NCI-H187 (cell line): Measurements from ENCODE around the gene FLOT2.
"Not testable (repeated sequence)": the region's sequence is repeated elsewhere in the genome, so short reads cannot be mapped to it uniquely, and the experiment has no call there.

Experiments
- DNase-seq, 2 experiments: peaks; one replicate each; lab custom pipeline; 2025; lab: John Stamatoyannopoulos, UW

Gene FLOT2

DNA sequence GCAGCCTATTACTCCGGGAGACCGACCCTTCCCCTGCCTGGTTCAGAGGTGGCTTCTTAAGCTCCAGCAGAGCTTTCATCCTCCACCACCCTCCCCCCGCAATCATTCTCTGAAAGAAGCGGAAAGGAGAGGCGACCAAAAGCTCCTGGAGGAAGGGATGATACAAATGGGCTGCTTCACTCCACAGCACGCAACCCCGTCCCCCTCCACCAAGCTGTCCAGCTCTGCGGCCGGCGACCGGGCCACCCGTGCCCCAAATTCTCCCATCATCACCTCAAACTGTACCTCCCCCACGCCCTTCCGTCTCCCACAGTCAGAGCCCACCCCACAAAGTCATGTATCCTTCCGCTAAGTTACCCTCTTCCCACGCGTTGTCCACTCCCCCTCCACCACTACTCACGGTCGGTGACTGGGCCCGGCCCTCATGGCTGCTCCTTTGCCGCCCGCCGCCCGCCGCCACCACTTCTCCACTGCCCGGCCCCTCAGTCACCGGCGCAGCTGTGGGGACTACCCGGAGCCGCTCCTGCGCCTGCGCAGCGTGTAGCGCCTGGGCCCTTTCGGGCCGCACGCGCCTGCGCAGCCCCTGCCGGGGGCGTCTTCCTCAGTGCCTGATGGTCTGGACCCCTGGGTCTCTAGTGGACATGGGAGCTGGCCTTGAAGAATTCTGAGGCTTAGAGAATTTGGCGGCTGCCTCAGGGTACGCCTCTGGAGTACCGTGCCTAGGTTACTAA is 55.1 kb downstream of the FLOT2 start, which contains the start of gene FAM222B:
TSS of gene FAM222B (minus strand) at position 509 of the 731 bp plus-strand sequence. CDS start 76,123 bp downstream, outside the sequence.
- DNase-seq, result peak; percentile 69 to 72

DNA sequence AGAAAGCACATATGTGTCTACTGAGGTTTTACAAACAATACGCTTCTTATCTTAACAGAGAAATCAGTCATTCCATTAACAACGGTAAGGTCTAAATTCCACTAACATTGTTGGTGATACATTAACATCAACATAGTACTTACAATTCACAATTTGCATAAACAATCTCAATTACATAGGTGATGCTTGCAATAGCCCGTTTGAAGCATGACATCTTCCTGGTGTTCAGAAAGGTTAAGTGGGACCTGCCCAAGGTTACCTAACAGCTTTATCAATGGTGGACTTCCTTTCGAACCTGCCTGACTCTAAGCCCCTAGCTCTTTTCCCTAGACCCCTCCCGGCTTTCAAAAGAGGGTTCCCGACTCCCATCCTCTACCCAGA is 55.6 kb downstream of the FLOT2 start:
- DNase-seq, result no peak

DNA sequence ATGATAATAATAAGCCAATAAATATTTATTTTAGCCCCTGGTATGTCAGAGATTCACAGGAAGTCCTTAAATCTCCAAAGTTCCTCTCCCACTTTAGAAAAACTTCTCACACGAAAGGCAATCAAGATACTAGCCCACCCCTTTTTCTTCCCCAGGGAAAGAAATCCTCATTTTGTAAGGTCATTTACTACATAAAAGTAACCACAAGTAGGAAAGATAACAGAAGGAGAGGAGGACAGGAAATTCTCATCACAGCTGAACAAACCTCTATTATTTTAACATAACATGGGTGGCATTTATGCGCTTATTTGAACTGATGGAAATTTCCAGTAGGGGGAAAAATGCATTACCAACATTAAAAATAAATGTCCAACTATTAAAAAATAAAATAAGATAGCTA is 58.3 kb downstream of the FLOT2 start:
- no peak for DNase-seq

DNA sequence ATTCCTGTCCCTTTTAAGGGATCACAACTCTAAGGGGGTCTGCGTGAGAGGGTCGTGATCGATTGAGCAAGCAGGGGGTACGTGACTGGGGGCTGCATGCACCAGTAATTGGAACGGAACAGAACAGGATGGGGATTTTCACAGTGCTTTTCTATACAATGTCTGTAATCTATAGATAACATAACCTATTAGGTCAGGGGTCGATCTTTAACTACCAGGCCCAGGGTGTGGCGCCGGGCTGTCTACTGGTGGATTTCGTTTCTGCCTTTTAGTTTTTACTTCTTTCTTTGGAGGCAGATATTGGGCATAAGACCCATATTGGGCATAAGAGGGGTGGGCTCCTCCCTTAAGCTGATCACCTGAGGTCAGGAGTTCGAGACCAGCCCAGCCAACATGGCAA is 61.0 kb downstream of the FLOT2 start:
- DNase-seq, result not testable (repeated sequence)

DNA sequence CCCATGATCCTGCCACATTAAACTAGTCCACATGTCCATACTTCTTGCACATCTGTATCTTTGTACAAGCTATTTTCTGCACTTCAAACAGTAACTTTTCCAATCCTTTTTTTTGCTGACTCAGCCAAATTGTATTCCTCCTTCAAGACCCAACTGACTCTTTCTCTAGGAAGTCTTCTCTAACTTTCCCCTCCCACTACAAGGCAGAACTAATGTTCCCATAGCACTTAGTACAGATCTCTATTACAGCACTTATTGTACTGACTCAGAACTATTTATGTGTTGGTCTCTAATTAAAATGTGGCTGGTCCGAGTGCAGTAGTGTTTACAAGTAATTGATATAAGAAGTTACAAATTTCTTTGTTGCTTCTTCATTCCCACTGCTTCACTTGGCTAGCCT is 63.1 kb downstream of the FLOT2 start:
- DNase-seq, result no peak
